HCT116 (cell line): ENCODE data around the gene KRT33B. TPM values are rescaled to one million over a fixed set of nuclear protein-coding genes. Genes with fewer than 3 reads are reported as not detected.

Experiments
- ATAC-seq: fragments of 200-7000 bp; cut with Tn5 transposase; 2 replicates; pipeline ENCODE4 v1.9.1; 2020; ENCODE audit warnings: mild to moderate bottlenecking, moderate library complexity
- BruUV-seq: library from RNA; stranded (reverse); fragments of 400-500 nt; replicated peaks from 2 replicates; lab custom pipeline; 2021; lab: Mats Ljungman, UMichigan
- CTCF ChIA-PET: fragments of 300-600 bp; sonication (Branson Sonifier 250); formaldehyde crosslinking; loops from one replicate; lab custom pipeline; 2021; ENCODE audit warnings: antibody characterized with exemption; lab: Charles Lee
- POLR2A ChIA-PET: fragments of 300-600, 350-600 bp; sonication (Branson Sonifier 250); formaldehyde crosslinking; loops from one replicate; lab custom pipeline; 2021; ENCODE audit warnings: antibody characterized with exemption; lab: Charles Lee
- RAD21 ChIA-PET, 2 experiments: fragments of 300-600 bp; sonication (Branson Sonifier 250); formaldehyde crosslinking; loops; one replicate each; lab custom pipeline; 2023; ENCODE audit warnings: low total read pairs in 2 of 2; ENCODE audit not compliant: uncharacterized antibody in 2 of 2, unreplicated experiment in 2 of 2, low non-redundant PET in 1 of 2; lab: Charles Lee
- DNase-seq: peaks from one replicate; pipeline ENCODE4 v3.0.0-alpha.2; 2010; ENCODE audit warnings: low read depth, low spot score
- H2AFZ ChIP-seq: fragments of 200-600 bp; shearing (Covaris generic), sonication (generic); 2 replicates; pipeline ENCODE4 v1.6.1; 2017; ENCODE audit warnings: low read depth, mixed run types, mixed read lengths, antibody characterized with exemption, low read length; ENCODE audit not compliant: poor library complexity, severe bottlenecking
- H3K27ac ChIP-seq: 2 replicates; pipeline ENCODE4 v1.5.1; 2012; ENCODE audit warnings: low read depth, low read length
- H3K27me3 ChIP-seq: fragments of 200-600 bp; sonication (generic); 2 replicates; pipeline ENCODE4 v1.6.1; 2016; ENCODE audit warnings: mixed run types, low read length, mixed read lengths; ENCODE audit not compliant: insufficient read depth
- H3K36me3 ChIP-seq, 2 experiments: fragments of 200-500 bp in 1 of 2; fragments of 200-600 bp in 1 of 2; sonication (Bioruptor generic) in 1 of 2; sonication (generic) in 1 of 2; 2 replicates each; pipeline versions ENCODE4 v1.5.1 to v1.6.1; 2014 to 2016; ENCODE audit warnings: low read length in 2 of 2, inconsistent platforms in 1 of 2, mixed read lengths in 1 of 2, mixed run types in 1 of 2; ENCODE audit not compliant: insufficient read depth in 2 of 2, control insufficient read depth in 1 of 2
- H3K4me1 ChIP-seq, 2 experiments: fragments of 200-600 bp in 1 of 2; sonication (generic) in 1 of 2; 2 replicates each; pipeline versions ENCODE4 v1.5.1 to v1.6.1; 2012 to 2017; ENCODE audit warnings: low read length in 2 of 2, inconsistent platforms in 1 of 2, mild to moderate bottlenecking in 1 of 2, mixed read lengths in 1 of 2, mixed run types in 1 of 2, moderate library complexity in 1 of 2; ENCODE audit not compliant: insufficient read depth in 2 of 2, control insufficient read depth in 1 of 2
- H3K4me2 ChIP-seq: fragments of 200-600 bp; sonication (generic); 2 replicates; pipeline ENCODE4 v1.6.1; 2017; ENCODE audit warnings: mixed run types, low read length, mixed read lengths
- H3K4me3 ChIP-seq, 2 experiments: fragments of 200-600 bp in 1 of 2; sonication (generic) in 1 of 2; replicated peaks in 1 of 2; 2 replicates each; pipeline ENCODE4 v1.5.1; 2011 to 2016; ENCODE audit warnings: low read length in 2 of 2, control low read depth in 1 of 2, low read depth in 1 of 2, mild to moderate bottlenecking in 1 of 2, mixed read lengths in 1 of 2, mixed run types in 1 of 2
- H3K79me2 ChIP-seq: fragments of 200-600 bp; sonication (generic); 2 replicates; pipeline ENCODE4 v1.6.1; 2017; ENCODE audit warnings: mild to moderate bottlenecking, mixed run types, low read length, moderate library complexity, mixed read lengths; ENCODE audit not compliant: insufficient read depth
- H3K9ac ChIP-seq: fragments of 200-600 bp; sonication (generic); 2 replicates; pipeline ENCODE4 v1.6.1; 2016; ENCODE audit warnings: low read length, mixed read lengths
- H3K9me2 ChIP-seq: fragments of 200-600 bp; sonication (generic), shearing (Covaris generic); 2 replicates; pipeline ENCODE4 v1.6.1; 2017; ENCODE audit warnings: mixed run types, mild to moderate bottlenecking, moderate library complexity; ENCODE audit not compliant: insufficient read depth
- H3K9me3 ChIP-seq, 2 experiments: fragments of 200-500 bp in 1 of 2; fragments of 200-600 bp in 1 of 2; sonication (Bioruptor generic) in 1 of 2; sonication (generic) in 1 of 2; 2 replicates each; pipeline ENCODE4 v1.6.1; 2014 to 2017; ENCODE audit warnings: low read length in 2 of 2, mixed read lengths in 2 of 2, inconsistent platforms in 1 of 2, low read depth in 1 of 2, mild to moderate bottlenecking in 1 of 2, mixed run types in 1 of 2, moderate library complexity in 1 of 2; ENCODE audit not compliant: control insufficient read depth in 1 of 2, insufficient read depth in 1 of 2
- H4K20me1 ChIP-seq: fragments of 200-600 bp; sonication (generic), shearing (Covaris generic); 2 replicates; pipeline ENCODE4 v1.6.1; 2017; ENCODE audit warnings: mixed run types, mild to moderate bottlenecking, moderate library complexity; ENCODE audit not compliant: insufficient read depth
- CBX3 ChIP-seq: IDR thresholded peaks from 2 replicates; pipeline ENCODE4 v1.6.1; 2012; ENCODE audit warnings: low read depth
- CEBPB ChIP-seq: IDR thresholded peaks from 2 replicates; pipeline ENCODE4 v1.6.1; 2012; ENCODE audit warnings: low read depth
- CTCF ChIP-seq, 3 experiments: fragments of 200-600 bp in 1 of 3; sonication (generic) in 1 of 3; IDR thresholded peaks in 2 of 3; conservative IDR thresholded peaks in 1 of 3; 2 replicates each; pipeline ENCODE4 v1.5.1; 2012 to 2017; ENCODE audit warnings: low read depth in 2 of 3, low read length in 2 of 3, antibody characterized with exemption in 1 of 3, borderline replicate concordance in 1 of 3, control low read depth in 1 of 3, mild to moderate bottlenecking in 1 of 3, mixed read lengths in 1 of 3, mixed run types in 1 of 3, moderate library complexity in 1 of 3; ENCODE audit not compliant: insufficient read depth in 1 of 3
- EGR1 ChIP-seq: IDR thresholded peaks from 2 replicates; pipeline ENCODE4 v1.6.1; 2012; ENCODE audit warnings: low read depth
- ELF1 ChIP-seq: IDR thresholded peaks from 2 replicates; pipeline ENCODE4 v1.6.1; 2012; ENCODE audit warnings: low read depth, borderline replicate concordance
- EZH2 ChIP-seq: fragments of 200-600 bp; sonication (generic); IDR thresholded peaks from 2 replicates; pipeline ENCODE4 v1.6.1; 2017; ENCODE audit warnings: antibody characterized with exemption, mixed run types
- EZH2phosphoT487 ChIP-seq: fragments of 200-600 bp; IDR thresholded peaks from 2 replicates; pipeline ENCODE4 v1.6.1; 2018; ENCODE audit warnings: antibody characterized with exemption, borderline replicate concordance
- FOSL1 ChIP-seq: IDR thresholded peaks from 2 replicates; pipeline ENCODE4 v1.6.1; 2012; ENCODE audit warnings: low read depth
- JUND ChIP-seq: IDR thresholded peaks from 2 replicates; pipeline ENCODE4 v1.6.1; 2012
- MAX ChIP-seq: IDR thresholded peaks from 2 replicates; pipeline ENCODE4 v1.6.1; 2012
- RAD21 ChIP-seq: IDR thresholded peaks from 2 replicates; pipeline ENCODE4 v1.6.1; 2012; ENCODE audit warnings: low read depth, mild to moderate bottlenecking
- SIN3A ChIP-seq: IDR thresholded peaks from 2 replicates; pipeline ENCODE4 v1.6.1; 2012; ENCODE audit warnings: low read depth
- SP1 ChIP-seq: IDR thresholded peaks from 2 replicates; pipeline ENCODE4 v1.6.1; 2012; ENCODE audit warnings: low read depth
- SRF ChIP-seq: IDR thresholded peaks from 2 replicates; pipeline ENCODE4 v1.6.1; 2012; ENCODE audit warnings: low read depth
- YY1 ChIP-seq: IDR thresholded peaks from 2 replicates; pipeline ENCODE4 v1.6.1; 2011; ENCODE audit warnings: low read length, low read depth, moderate library complexity, mild to moderate bottlenecking; ENCODE audit not compliant: insufficient replicate concordance; ENCODE audit errors: extremely low read depth
- ZFX ChIP-seq: fragments of 450-650 bp; IDR thresholded peaks from 2 replicates; pipeline ENCODE4 v1.6.1; 2017
- ZNF274 ChIP-seq: fragments of 200-500 bp; sonication (Bioruptor generic); IDR thresholded peaks from 2 replicates; pipeline ENCODE4 v1.6.1; 2014; ENCODE audit warnings: mild to moderate bottlenecking, low read depth, low read length, inconsistent platforms
- intact Hi-C: fragments of 100-400 bp; cut with micrococcal nuclease; formaldehyde crosslinking; loops from 2 replicates; pipeline ENCODE4 v1.10.0; 2022
- total RNA-seq: library from RNA; stranded (reverse); gene quantifications from one replicate; pipeline ENCODE4 v1.2.1, GENCODE V29; 2021; ENCODE audit not compliant: unreplicated experiment
- TF ChIP-seq, protein P1 (sequence below): IDR thresholded peaks from 2 replicates; pipeline ENCODE4 v1.6.1; 2011; ENCODE audit warnings: mild to moderate bottlenecking, low read length, moderate library complexity; ENCODE audit not compliant: insufficient replicate concordance; ENCODE audit errors: extremely low read depth
- TF ChIP-seq, protein P2 (sequence below): IDR thresholded peaks from 2 replicates; pipeline ENCODE4 v1.6.1; 2012; ENCODE audit warnings: low read depth
- TF ChIP-seq, protein P3 (sequence below): IDR thresholded peaks from 2 replicates; pipeline ENCODE4 v1.6.1; 2012

Gene KRT33B
- total RNA-seq, 1 experiment from 2014 or later, result not detected

- Histone ChIP-seq H3K79me2 (no peaks in the 10 kb centered on the region), H3K27me3 (no peaks in the 10 kb centered on the region), H3K9me3 (peaks cover 0 to 7% of the 10 kb centered on the region in 2 experiments; a peak in 1 of 4 replicates), H3K9me2 (no peaks in the 10 kb centered on the region), H3K4me1 (peaks cover 2 to 17% of the 10 kb centered on the region in 2 experiments; a peak in 2 of 4 replicates), H3K9ac (no peak overlapping the region), H3K4me2 (no peak overlapping the region), H3K27ac (no peak overlapping the region), H3K36me3 (no peaks in the 10 kb centered on the region), H2AFZ (no peak overlapping the region), H3K4me3 (no peak overlapping the region), H4K20me1 (no peaks in the 10 kb centered on the region)
- ChIA-PET CTCF (no interaction called here), POLR2A (no interaction called here), RAD21 (no interaction called here)
- ATAC-seq, result no peak
- DNase-seq, result no peak
- TF ChIP-seq RAD21 (no peak), ZNF274 (no peak), SP1 (no peak), JUND (no peak), CEBPB (no peak), EZH2 (no peak), EGR1 (no peak), SIN3A (no peak), CTCF (IDR thresholded peaks at IDR 0.05 in 2 of 3, conservative IDR thresholded peaks at IDR 0.05 in 1 of 3; ENCODE audit: borderline replicate concordance in 1 of 3, insufficient read depth in 1 of 3, low read depth in 2 of 3, low read length in 2 of 3) (no peak), ELF1 (no peak), ZFX (no peak), MAX (no peak), EZH2phosphoT487 (no peak), SRF (no peak), YY1 (no peak), FOSL1 (no peak), CBX3 (no peak)
- TF ChIP-seq, protein P1, sequence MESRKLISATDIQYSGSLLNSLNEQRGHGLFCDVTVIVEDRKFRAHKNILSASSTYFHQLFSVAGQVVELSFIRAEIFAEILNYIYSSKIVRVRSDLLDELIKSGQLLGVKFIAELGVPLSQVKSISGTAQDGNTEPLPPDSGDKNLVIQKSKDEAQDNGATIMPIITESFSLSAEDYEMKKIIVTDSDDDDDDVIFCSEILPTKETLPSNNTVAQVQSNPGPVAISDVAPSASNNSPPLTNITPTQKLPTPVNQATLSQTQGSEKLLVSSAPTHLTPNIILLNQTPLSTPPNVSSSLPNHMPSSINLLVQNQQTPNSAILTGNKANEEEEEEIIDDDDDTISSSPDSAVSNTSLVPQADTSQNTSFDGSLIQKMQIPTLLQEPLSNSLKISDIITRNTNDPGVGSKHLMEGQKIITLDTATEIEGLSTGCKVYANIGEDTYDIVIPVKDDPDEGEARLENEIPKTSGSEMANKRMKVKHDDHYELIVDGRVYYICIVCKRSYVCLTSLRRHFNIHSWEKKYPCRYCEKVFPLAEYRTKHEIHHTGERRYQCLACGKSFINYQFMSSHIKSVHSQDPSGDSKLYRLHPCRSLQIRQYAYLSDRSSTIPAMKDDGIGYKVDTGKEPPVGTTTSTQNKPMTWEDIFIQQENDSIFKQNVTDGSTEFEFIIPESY, result no peak
- TF ChIP-seq, protein P2, sequence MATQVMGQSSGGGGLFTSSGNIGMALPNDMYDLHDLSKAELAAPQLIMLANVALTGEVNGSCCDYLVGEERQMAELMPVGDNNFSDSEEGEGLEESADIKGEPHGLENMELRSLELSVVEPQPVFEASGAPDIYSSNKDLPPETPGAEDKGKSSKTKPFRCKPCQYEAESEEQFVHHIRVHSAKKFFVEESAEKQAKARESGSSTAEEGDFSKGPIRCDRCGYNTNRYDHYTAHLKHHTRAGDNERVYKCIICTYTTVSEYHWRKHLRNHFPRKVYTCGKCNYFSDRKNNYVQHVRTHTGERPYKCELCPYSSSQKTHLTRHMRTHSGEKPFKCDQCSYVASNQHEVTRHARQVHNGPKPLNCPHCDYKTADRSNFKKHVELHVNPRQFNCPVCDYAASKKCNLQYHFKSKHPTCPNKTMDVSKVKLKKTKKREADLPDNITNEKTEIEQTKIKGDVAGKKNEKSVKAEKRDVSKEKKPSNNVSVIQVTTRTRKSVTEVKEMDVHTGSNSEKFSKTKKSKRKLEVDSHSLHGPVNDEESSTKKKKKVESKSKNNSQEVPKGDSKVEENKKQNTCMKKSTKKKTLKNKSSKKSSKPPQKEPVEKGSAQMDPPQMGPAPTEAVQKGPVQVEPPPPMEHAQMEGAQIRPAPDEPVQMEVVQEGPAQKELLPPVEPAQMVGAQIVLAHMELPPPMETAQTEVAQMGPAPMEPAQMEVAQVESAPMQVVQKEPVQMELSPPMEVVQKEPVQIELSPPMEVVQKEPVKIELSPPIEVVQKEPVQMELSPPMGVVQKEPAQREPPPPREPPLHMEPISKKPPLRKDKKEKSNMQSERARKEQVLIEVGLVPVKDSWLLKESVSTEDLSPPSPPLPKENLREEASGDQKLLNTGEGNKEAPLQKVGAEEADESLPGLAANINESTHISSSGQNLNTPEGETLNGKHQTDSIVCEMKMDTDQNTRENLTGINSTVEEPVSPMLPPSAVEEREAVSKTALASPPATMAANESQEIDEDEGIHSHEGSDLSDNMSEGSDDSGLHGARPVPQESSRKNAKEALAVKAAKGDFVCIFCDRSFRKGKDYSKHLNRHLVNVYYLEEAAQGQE, result no peak
- TF ChIP-seq, protein P3, sequence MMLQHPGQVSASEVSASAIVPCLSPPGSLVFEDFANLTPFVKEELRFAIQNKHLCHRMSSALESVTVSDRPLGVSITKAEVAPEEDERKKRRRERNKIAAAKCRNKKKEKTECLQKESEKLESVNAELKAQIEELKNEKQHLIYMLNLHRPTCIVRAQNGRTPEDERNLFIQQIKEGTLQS, result no peak
- intact Hi-C loops, result no loop called here
- BruUV-seq, result no TSS peak
Measured at GRCh38 chr17:41392278-41392677, 22.7 kb upstream of the KRT33B start.
